GM13976 (cell line): Measurements from ENCODE around the gene PITHD1.

Source experiments
- DNase-seq: peaks from one replicate; pipeline ENCODE4 v3.0.0; 2012; ENCODE audit warnings: low spot score
- CTCF ChIP-seq: IDR thresholded peaks from 2 replicates; pipeline ENCODE4 v1.5.1; 2012; ENCODE audit warnings: borderline replicate concordance, mild to moderate bottlenecking; ENCODE audit not compliant: insufficient read depth; ENCODE audit errors: extremely low read depth, missing control alignments, control extremely low read depth
- in situ Hi-C: fragments of 300-500 bp; cut with MboI; formaldehyde crosslinking; loops from one replicate; pipeline ENCODE4 v1.12.0; 2022; ENCODE audit warnings: low sequenced_read_pairs, mixed read lengths, inconsistent platforms; ENCODE audit not compliant: unreplicated experiment

The PITHD1 gene

DNA sequence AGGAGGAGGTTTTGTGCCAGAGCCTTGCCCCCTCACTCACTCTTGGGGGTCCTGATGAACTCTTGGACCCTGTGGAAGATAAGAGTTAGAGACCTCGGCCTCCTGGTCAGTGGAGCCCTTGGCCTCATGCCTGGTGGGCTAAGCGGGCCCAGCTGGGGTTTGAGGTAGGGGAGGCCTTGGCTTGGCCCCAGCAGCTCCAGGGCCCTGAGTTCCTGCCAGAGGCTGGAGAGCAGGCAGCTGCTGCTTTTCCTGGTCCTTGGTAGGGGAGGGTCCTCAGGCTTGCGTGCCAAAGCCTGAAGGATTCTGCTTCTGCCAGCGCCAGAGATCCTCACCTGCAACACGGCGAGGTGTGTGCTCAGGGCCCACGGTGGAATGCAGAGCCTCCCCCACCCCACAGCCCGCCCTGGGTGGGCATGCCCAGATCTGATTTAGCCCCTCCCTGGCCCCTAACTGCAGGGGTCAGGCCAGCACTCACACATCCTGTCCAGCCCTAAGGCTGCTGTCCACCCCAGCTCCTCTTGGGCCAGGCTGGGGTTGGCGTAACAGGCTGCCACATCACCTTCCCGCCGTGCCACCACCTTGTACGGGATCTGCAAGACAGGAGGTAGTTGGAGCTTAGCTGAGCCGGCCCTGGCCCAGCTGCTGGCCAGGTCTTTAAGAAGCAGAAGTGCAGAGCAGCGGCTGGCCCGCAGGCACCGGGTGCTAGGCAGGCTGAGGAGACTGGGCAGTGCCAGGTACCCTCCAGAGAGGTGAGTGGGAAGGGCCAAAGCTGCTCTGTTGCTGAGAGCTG is 17.7 kb downstream of the PITHD1 start:
- in situ Hi-C loops, result no loop called here
- no peak for DNase-seq
- TF ChIP-seq CTCF, result no peak

- no peak for DNase-seq
- in situ Hi-C loops, result no loop called here
- no peak for TF ChIP-seq CTCF
Observed at GRCh38 chr1:23796466-23797271, 18.5 kb downstream of the PITHD1 start.

DNA sequence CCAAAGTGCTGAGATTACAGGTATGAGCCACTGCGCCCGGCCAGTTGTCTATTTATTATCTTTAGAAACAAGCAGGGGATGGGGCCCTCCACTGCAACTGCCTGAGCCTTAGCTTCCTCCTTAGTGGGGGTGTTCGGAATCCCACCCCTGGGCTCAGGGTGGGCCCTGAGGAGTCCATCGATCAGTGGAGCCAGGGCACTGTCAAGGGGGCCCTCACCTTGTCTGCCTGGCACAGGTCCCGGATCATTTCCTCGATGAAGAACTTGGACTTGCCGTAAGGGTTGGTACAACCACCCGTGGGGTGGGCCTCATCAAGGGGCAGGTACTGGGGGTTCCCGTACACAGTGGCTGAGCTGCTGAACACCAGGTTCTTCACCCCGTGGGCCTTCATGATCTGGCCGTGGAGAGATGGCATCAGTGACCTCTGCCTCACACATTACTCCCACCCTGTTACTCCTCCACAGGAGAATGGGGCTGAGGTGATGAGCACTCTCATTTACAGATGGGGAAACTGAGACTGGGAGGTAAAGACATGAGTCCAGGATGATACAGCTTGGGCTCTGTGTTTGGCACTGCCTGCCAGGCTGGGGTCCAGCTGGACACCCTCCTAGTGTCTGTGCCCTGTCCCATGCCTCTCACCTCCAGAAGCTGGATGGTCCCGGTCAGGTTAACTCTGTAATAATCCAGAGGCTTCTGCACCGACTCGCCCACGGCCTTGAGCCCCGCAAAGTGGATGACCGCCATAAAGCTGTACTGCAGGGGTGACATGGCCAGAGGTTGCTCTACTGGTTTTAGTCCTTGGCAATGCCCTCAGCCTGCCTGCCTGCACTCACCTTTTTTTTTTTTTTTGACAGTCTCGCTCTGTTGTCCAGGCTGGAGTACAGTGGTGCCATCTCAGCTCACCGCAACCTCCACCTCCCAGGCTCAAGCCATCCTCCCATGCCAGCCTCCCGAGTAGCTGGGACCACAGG is 19.5 kb downstream of the PITHD1 start:
- DNase-seq, result no peak
- TF ChIP-seq CTCF, result no peak
- in situ Hi-C loops, result no loop called here

- in situ Hi-C loops, result no loop called here
- DNase-seq, result no peak
- TF ChIP-seq CTCF, result no peak
Observed at GRCh38 chr1:23798662-23799142, 20.5 kb downstream of the PITHD1 start.

DNA sequence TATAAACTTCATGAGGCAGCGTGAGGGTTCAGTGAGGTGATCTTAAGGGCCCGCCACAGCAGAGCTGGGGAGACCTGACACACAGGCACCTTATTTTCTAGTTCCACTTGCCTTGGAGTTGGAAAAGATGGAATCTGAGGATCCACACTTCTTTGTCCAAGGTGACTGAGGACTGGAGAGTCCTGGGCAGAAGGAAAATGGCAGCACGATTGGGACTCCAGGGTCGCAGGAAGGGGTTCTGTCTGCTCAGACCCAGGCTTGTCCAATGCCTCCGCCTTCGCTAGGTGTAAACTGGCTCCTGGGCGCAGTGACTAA is 21.0 kb downstream of the PITHD1 start:
- no peak for DNase-seq
- in situ Hi-C loops, result no loop called here
- no peak for TF ChIP-seq CTCF
